Ovary (tissue), 9 donors: ENCODE data around the gene DGKI. TPM values are rescaled to one million over a fixed set of nuclear protein-coding genes. Genes with fewer than 3 reads are reported as not detected.

Experiments used
- DNase-seq, 5 donors: peaks; one replicate each; pipeline ENCODE4 v3.0.0-alpha.2; 2019 to 2020
- H3K27ac ChIP-seq, 2 donors: fragments of 200-600 bp; one replicate each; pipeline versions ENCODE4 v1.5.1 to v1.8.0; 2019 to 2022
- H3K27me3 ChIP-seq: fragments of 200-600 bp; one replicate; pipeline ENCODE4 v1.8.0; 2022
- H3K36me3 ChIP-seq: fragments of 200-600 bp; sonication (generic); one replicate; pipeline ENCODE4 v1.5.1; 2019
- H3K4me1 ChIP-seq: one replicate; pipeline ENCODE4 v1.8.1; 2013; ENCODE audit warnings: mild to moderate bottlenecking, moderate library complexity; ENCODE audit not compliant: insufficient read depth
- H3K4me3 ChIP-seq: fragments of 200-600 bp; sonication (generic); one replicate; pipeline ENCODE4 v1.5.1; 2017
- H3K9me3 ChIP-seq, 2 donors: fragments of 200-600 bp in 1 of 2; sonication (generic) in 1 of 2; one replicate each; pipeline versions ENCODE4 v1.5.1 to v1.8.1; 2013 to 2019; ENCODE audit warnings: mild to moderate bottlenecking in 1 of 2, moderate library complexity in 1 of 2
- CTCF ChIP-seq, 3 donors: fragments of 450-650 bp in 2 of 3; fragments of 200-600 bp in 1 of 3; IDR thresholded peaks; one replicate each; pipeline versions ENCODE4 v1.5.1 to v1.8.0; 2016 to 2022; ENCODE audit warnings: antibody characterized with exemption in 3 of 3, mild to moderate bottlenecking in 1 of 3
- EP300 ChIP-seq: sonication (generic); formaldehyde crosslinking; IDR thresholded peaks from one replicate; pipeline ENCODE4 v1.6.1; 2017; ENCODE audit warnings: antibody characterized with exemption
- POLR2A ChIP-seq: fragments of 450-650 bp; IDR thresholded peaks from one replicate; pipeline ENCODE4 v1.6.1; 2017; ENCODE audit warnings: antibody characterized with exemption, mild to moderate bottlenecking, moderate library complexity
- WGBS, 3 donors: extraction: QIAGEN DNeasy Blood & Tissue Kit in 1 of 3; methylation state at CpG; one replicate each; pipeline versions ENCODE4 v1.1.5 to v1.1.7; 2013 to 2017; 5-methylcytosine and 5-hydroxymethylcytosine counted together
- intact Hi-C, 4 donors: fragments of 100-400 bp; cut with DNase I; formaldehyde crosslinking; loops; one replicate each; pipeline versions ENCODE4 v1.11.0 to v1.15.1; 2022 to 2023
- polyA plus RNA-seq, 2 donors: library from polyadenylated mRNA; stranded (reverse); fragments of 200-250 nt in 1 of 2; fragments of 350-450 nt in 1 of 2; fragmentation: Illumina TruSeq in 1 of 2; extraction: RNeasy Lipid Tissue Mini Kit (QIAGEN cat#74804) in 1 of 2; gene quantifications; one replicate each; pipeline ENCODE4 v1.2.3, GENCODE V29; 2013 to 2014
- total RNA-seq, 7 donors: library from RNA; depleted of rRNA in 2 of 7; stranded (reverse); fragments of >200 nt in 2 of 7; fragmentation: NEBNext Ultra II Directional in 3 of 7; extraction: Animal tissue kit (Norgen Biotek cat#: 25700) in 3 of 7; gene quantifications; one replicate each; pipeline versions ENCODE4 v1.1.0 to v1.2.4, GENCODE V29; 2016 to 2023
- donor health status: DM: no; HTN: no; CAD: no; lungs with moderate emphysema.
- donor health status: DM: no; HTN: no; CAD: no.
- donor health status: Bipolar disorder and iron deficiency.
- donor health status: DM: yes; HTN: yes; CAD: no.
- donor health status: DM: no; HTN: no; CAD: no.
- donor health status: DM: yes; HTN: yes; CAD: no.

The DGKI gene
- total and polyA plus RNA-seq, 9 donors = 0.10 to 1.3 (median 0.29) TPM

GRCh38 chr7:137546671-137547070 is 300.1 kb downstream of the DGKI start:
- H3K4me3 ChIP-seq = no peak overlapping the region
- 72 to 80% (median 80%) methylated on average over 4 of the region's 4 CpGs for WGBS, 3 donors
- H3K4me1 ChIP-seq = no peaks in the 10 kb centered on the region
- H3K36me3 ChIP-seq = no peaks in the 10 kb centered on the region
- H3K27me3 ChIP-seq = no peaks in the 10 kb centered on the region
- no peaks in the 10 kb centered on the region for H3K9me3 ChIP-seq
- intact Hi-C loops = no loop called here
- no peak for DNase-seq
- no peak overlapping the region for H3K27ac ChIP-seq
- TF ChIP-seq POLR2A (no peak), CTCF (IDR thresholded peaks at IDR 0.05) (no peak), EP300 (no peak)

- DNase-seq = no peak
- Histone ChIP-seq H3K36me3 (no peaks in the 10 kb centered on the region), H3K4me3 (no peak overlapping the region), H3K27me3 (no peaks in the 10 kb centered on the region), H3K9me3 (no peaks in the 10 kb centered on the region), H3K4me1 (no peaks in the 10 kb centered on the region), H3K27ac (no peak overlapping the region)
- TF ChIP-seq POLR2A (no peak), CTCF (IDR thresholded peaks at IDR 0.05) (no peak), EP300 (no peak)
- 95 to 96% (median 96%) methylated on average over 13 of the region's 13 CpGs for WGBS, 3 donors
- intact Hi-C loops = no loop called here
Measured at GRCh38 chr7:137546009-137546408, 300.8 kb downstream of the DGKI start.

GRCh38 chr7:137545059-137545716 is 301.6 kb downstream of the DGKI start:
- WGBS, 3 donors = 33 to 39% (median 36%) methylated on average over 4 of the region's 4 CpGs
- H3K27ac ChIP-seq = no peak overlapping the region
- H3K9me3 ChIP-seq = no peaks in the 10 kb centered on the region

GRCh38 chr7:137544453-137545058 is 302.2 kb downstream of the DGKI start:
- intact Hi-C loops = no loop called here
- H3K27me3 ChIP-seq = no peaks in the 10 kb centered on the region

More at GRCh38 chr7:137545059-137545716, 301.6 kb downstream of the DGKI start:
- Histone ChIP-seq H3K4me1 (no peaks in the 10 kb centered on the region), H3K36me3 (no peaks in the 10 kb centered on the region), H3K4me3 (no peak overlapping the region), H3K27me3 (no peaks in the 10 kb centered on the region)
- no peak for DNase-seq
- intact Hi-C loops = no loop called here
- TF ChIP-seq CTCF (IDR thresholded peaks at IDR 0.05) (no peak), EP300 (no peak), POLR2A (no peak)

More at GRCh38 chr7:137544453-137545058, 302.2 kb downstream of the DGKI start:
- H3K9me3 ChIP-seq = no peaks in the 10 kb centered on the region
- TF ChIP-seq EP300 (no peak), CTCF (IDR thresholded peaks at IDR 0.05) (no peak), POLR2A (no peak)
- H3K4me3 ChIP-seq = no peak overlapping the region
- no peak overlapping the region for H3K27ac ChIP-seq
- no peaks in the 10 kb centered on the region for H3K4me1 ChIP-seq
- H3K36me3 ChIP-seq = no peaks in the 10 kb centered on the region
- WGBS, 3 donors = 69 to 84% (median 82%) methylated on average over 1 of the region's 1 CpG
- no peak for DNase-seq
